ENCODE measurements around the gene SEMA5A.

GRCh38 chr5:9149988-9150387 lies 395.9 kb downstream of the SEMA5A start:
- no peak for TF ChIP-seq GATA2 (IDR thresholded peaks at IDR 0.05; ENCODE audit: low read depth, low read length)
- TF ChIP-seq GATA3 (IDR thresholded peaks at IDR 0.05; ENCODE audit: low read depth, low read length) = no peak

All from SH-SY5Y (cell line).